IMR-90 (cell line): ENCODE data around the gene DLG4.

Source experiments
- CHD1 ChIP-seq: IDR thresholded peaks from 2 replicates; pipeline ENCODE4 v1.6.1; 2012; ENCODE audit warnings: low read depth, low read length, improper control_type of control experiment
- CTCF ChIP-seq: conservative IDR thresholded peaks from 2 replicates; pipeline ENCODE4 v1.5.1; 2012; ENCODE audit warnings: mild to moderate bottlenecking, low read depth, low read length, improper control_type of control experiment
- FOS ChIP-seq: fragments of 150-350 bp; IDR thresholded peaks from 2 replicates; pipeline ENCODE4 v1.6.1; 2016; ENCODE audit warnings: low read depth, low read length
- MAFK ChIP-seq: IDR thresholded peaks from 2 replicates; pipeline ENCODE4 v1.6.1; 2012; ENCODE audit warnings: low read depth, low read length, improper control_type of control experiment
- POLR2A ChIP-seq: IDR thresholded peaks from 2 replicates; pipeline ENCODE4 v1.6.1; 2012; ENCODE audit warnings: mild to moderate bottlenecking, low read depth, low read length
- RAD21 ChIP-seq: IDR thresholded peaks from 2 replicates; pipeline ENCODE4 v1.6.1; 2012; ENCODE audit warnings: low read length, improper control_type of control experiment
- USF2 ChIP-seq: fragments of 150-350 bp; IDR thresholded peaks from 2 replicates; pipeline ENCODE4 v1.6.1; 2017; ENCODE audit warnings: mild to moderate bottlenecking, antibody characterized with exemption, low read length, low read depth

- TF ChIP-seq CTCF = no peak
- no peak for TF ChIP-seq RAD21
- TF ChIP-seq MAFK = no peak
- TF ChIP-seq USF2 = no peak
- no peak for TF ChIP-seq FOS
- no peak for TF ChIP-seq POLR2A
- no peak for TF ChIP-seq CHD1
Measured at GRCh38 chr17:7256766-7257456, 37.3 kb upstream of the DLG4 start.
